Lung (tissue), 12 donors: ENCODE data around the gene PPP1R2C. TPM values are rescaled to one million over a fixed set of nuclear protein-coding genes. Genes with fewer than 3 reads are reported as not detected.

Experiments used
- ATAC-seq: fragments of 200-7000 bp; cut with Tn5 transposase; one replicate; pipeline ENCODE4 v1.9.1; 2020; ENCODE audit warnings: moderate number of reproducible peaks; ENCODE audit not compliant: insufficient read depth, low FRiP score
- DNase-seq, 3 donors: peaks; one replicate each; pipeline ENCODE4 v3.0.0-alpha.2; 2013 to 2017
- H3K27ac ChIP-seq, 2 donors: one replicate each; pipeline ENCODE4 v1.5.1; 2013; ENCODE audit warnings: mild to moderate bottlenecking in 2 of 2, moderate library complexity in 2 of 2, control low read depth in 1 of 2, inconsistent platforms in 1 of 2, low read depth in 1 of 2, low read length in 1 of 2
- H3K27me3 ChIP-seq, 3 donors: one replicate each; pipeline ENCODE4 v1.5.1; 2013; ENCODE audit warnings: low read length in 2 of 3; ENCODE audit not compliant: control insufficient read depth in 3 of 3, insufficient read depth in 3 of 3
- H3K36me3 ChIP-seq, 4 donors: one replicate each; pipeline ENCODE4 v1.5.1; 2013; ENCODE audit warnings: low read length in 4 of 4, mild to moderate bottlenecking in 1 of 4, moderate library complexity in 1 of 4; ENCODE audit not compliant: control insufficient read depth in 4 of 4, insufficient read depth in 4 of 4
- H3K4me1 ChIP-seq, 5 donors: one replicate each; pipeline ENCODE4 v1.5.1; 2013; ENCODE audit warnings: low read length in 5 of 5, mild to moderate bottlenecking in 2 of 5, moderate library complexity in 1 of 5; ENCODE audit not compliant: control insufficient read depth in 5 of 5, insufficient read depth in 5 of 5
- H3K4me3 ChIP-seq: one replicate; pipeline ENCODE4 v1.5.1; 2013; ENCODE audit warnings: mild to moderate bottlenecking, control low read depth, moderate library complexity
- H3K9ac ChIP-seq, 2 donors: one replicate each; pipeline ENCODE4 v1.5.1; 2013; ENCODE audit warnings: low read length in 2 of 2, control low read depth in 1 of 2; ENCODE audit not compliant: insufficient read depth in 1 of 2
- H3K9me3 ChIP-seq, 4 donors: one replicate each; pipeline ENCODE4 v1.5.1; 2013; ENCODE audit warnings: low read length in 3 of 4, mild to moderate bottlenecking in 1 of 4, moderate library complexity in 1 of 4; ENCODE audit not compliant: control insufficient read depth in 4 of 4, insufficient read depth in 3 of 4
- WGBS, 2 donors: extraction: QIAGEN DNeasy Blood & Tissue Kit; methylation state at CpG; one replicate each; pipeline ENCODE4 v1.1.7; 2013; 5-methylcytosine and 5-hydroxymethylcytosine counted together
- polyA plus RNA-seq, 2 donors: library from polyadenylated mRNA; stranded (reverse); fragments of 200-250 nt; gene quantifications; one replicate each; pipeline ENCODE4 v1.2.1, GENCODE V29; 2013
- total RNA-seq, 2 donors: library from RNA; depleted of rRNA in 1 of 2; stranded (reverse); fragments of >200 nt in 1 of 2; gene quantifications; one replicate each; pipeline ENCODE4 v1.2.1, GENCODE V29; 2014 to 2021
- TF ChIP-seq, protein P1 (sequence below): IDR thresholded peaks from 2 replicates; pipeline ENCODE4 v1.5.1; 2012; ENCODE audit warnings: mild to moderate bottlenecking; ENCODE audit errors: control extremely low read depth, extremely low read depth
- donor health status: control.
- donor health status: control.
- donor health status: Bipolar disorder and iron deficiency.
- donor health status: healthy.
- donor health status: DM: yes; HTN: yes; CAD: no.

Gene PPP1R2C
- total and polyA plus RNA-seq, 4 donors, result not detected

DNA sequence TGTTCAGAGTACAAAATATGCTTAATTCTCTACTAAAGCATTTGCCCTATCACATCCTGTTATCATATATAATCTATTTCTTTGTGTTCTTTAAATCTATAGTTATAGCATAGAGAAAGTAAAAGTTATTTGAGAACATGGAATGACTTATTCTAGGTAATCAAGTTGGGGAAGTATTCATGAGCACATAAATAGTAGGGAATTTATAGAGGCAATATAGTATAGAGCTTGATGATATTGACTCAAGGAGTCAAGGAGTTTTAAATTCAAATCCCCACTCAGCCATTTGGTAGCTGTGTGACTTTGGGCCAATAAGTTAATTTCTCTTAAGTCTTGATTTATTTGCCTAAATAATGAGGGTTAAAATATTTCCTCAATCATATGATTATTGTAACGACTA is 37.5 kb downstream of the PPP1R2C start:
- DNase-seq, result no peak
- Histone ChIP-seq H3K4me1 (no peaks in the 10 kb centered on the region), H3K9ac (no peak overlapping the region), H3K27me3 (peaks cover 0 to 12% (median 7%) of the 10 kb centered on the region in 3 donors), H3K36me3 (no peaks in the 10 kb centered on the region), H3K9me3 (no peaks in the 10 kb centered on the region), H3K27ac (no peak overlapping the region), H3K4me3 (no peak overlapping the region)
- 60 to 96% methylated on average over 1 of the region's 1 CpG for WGBS, 2 donors
- TF ChIP-seq, protein P1, sequence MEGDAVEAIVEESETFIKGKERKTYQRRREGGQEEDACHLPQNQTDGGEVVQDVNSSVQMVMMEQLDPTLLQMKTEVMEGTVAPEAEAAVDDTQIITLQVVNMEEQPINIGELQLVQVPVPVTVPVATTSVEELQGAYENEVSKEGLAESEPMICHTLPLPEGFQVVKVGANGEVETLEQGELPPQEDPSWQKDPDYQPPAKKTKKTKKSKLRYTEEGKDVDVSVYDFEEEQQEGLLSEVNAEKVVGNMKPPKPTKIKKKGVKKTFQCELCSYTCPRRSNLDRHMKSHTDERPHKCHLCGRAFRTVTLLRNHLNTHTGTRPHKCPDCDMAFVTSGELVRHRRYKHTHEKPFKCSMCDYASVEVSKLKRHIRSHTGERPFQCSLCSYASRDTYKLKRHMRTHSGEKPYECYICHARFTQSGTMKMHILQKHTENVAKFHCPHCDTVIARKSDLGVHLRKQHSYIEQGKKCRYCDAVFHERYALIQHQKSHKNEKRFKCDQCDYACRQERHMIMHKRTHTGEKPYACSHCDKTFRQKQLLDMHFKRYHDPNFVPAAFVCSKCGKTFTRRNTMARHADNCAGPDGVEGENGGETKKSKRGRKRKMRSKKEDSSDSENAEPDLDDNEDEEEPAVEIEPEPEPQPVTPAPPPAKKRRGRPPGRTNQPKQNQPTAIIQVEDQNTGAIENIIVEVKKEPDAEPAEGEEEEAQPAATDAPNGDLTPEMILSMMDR, result no peak
- no peak for ATAC-seq

DNA sequence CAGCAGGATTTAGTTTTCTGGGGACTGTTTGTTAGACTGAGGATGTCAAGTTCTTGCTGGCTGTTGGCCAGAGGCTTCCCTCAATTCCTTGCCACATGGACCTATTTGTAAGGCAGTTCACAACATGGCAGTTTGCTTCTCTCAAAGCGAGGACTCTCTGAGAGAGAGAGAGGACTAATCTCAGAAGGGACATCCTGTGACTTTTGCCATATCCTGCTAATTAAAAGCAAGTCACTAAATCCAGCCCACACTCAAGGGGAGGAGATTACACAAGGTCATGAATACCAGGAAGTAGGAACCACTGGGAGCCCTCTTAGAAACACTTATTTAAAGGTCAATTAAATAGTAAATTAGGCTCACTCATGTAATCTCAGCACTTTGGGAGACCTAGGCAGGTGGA is 38.2 kb downstream of the PPP1R2C start:
- TF ChIP-seq, protein P1, result no peak
- DNase-seq, result no peak
- 38 to 52% methylated on average over 1 of the region's 1 CpG for WGBS, 2 donors

DNA sequence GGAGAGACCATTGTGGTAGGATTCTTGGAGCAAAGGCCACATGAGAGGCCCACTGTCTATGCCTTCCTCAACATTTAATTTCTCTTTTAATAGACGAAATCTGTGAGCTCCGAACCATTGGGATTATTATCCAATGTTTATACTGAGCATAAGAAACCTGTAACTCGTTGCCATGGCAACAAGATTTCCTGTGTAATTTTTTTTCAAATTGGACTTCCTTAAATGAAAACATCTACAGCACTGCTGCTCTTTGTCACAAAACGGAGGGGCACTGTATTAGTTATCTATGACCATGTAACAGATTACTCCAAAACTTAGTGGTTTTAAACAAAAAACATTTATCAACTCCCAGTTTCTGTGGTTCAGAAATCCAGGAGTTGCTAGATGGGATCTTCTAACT is 38.7 kb downstream of the PPP1R2C start:
- H3K9me3 ChIP-seq, result no peaks in the 10 kb centered on the region
- H3K36me3 ChIP-seq, result no peaks in the 10 kb centered on the region
- no peaks in the 10 kb centered on the region for H3K4me1 ChIP-seq
- peak in 2 of 3 donors; percentile 11 to 22 for DNase-seq
- TF ChIP-seq, protein P1, result no peak
- no peak overlapping the region for H3K27ac ChIP-seq
- no peak overlapping the region for H3K9ac ChIP-seq
- H3K27me3 ChIP-seq, result peaks cover 0 to 7% (median 5%) of the 10 kb centered on the region in 3 donors
- ATAC-seq, result peak; percentile 10
- 12 to 41% methylated on average over 4 of the region's 4 CpGs for WGBS, 2 donors
- H3K4me3 ChIP-seq, result no peak overlapping the region

More for the DNA sequence above, 38.2 kb downstream of the PPP1R2C start:
- Histone ChIP-seq H3K4me3 (no peak overlapping the region), H3K27ac (peak overlapping the region in 1 of 2 donors; percentile 20), H3K27me3 (peaks cover 0 to 10% (median 7%) of the 10 kb centered on the region in 3 donors), H3K9me3 (no peaks in the 10 kb centered on the region), H3K4me1 (no peaks in the 10 kb centered on the region), H3K9ac (no peak overlapping the region), H3K36me3 (no peaks in the 10 kb centered on the region)
- no peak for ATAC-seq

DNA sequence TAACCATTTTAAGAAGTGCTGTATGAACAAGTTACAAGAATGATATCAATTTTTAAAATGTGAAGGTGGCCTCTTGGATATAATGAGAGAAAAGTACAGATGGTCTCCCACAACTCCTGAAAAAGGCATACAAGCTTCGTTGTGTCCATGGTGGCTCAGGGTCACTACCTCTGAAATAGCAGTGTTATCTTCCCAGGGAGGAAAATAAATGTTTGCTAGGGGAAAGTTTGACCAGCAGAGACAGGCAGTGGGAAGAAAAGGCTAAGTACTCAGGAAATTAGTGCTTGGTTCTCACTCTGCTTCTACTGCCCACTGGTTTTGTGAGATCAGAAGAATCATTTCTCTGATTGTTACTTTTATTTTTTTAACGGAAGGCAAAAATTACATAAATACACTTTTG is 39.4 kb downstream of the PPP1R2C start:
- Histone ChIP-seq H3K27me3 (peaks cover 0 to 7% (median 5%) of the 10 kb centered on the region in 3 donors), H3K9me3 (no peaks in the 10 kb centered on the region), H3K36me3 (no peaks in the 10 kb centered on the region), H3K4me3 (no peak overlapping the region), H3K4me1 (peaks cover 0 to 3% (median 0%) of the 10 kb centered on the region in 5 donors), H3K9ac (no peak overlapping the region), H3K27ac (no peak overlapping the region)
- ATAC-seq, result no peak
- TF ChIP-seq, protein P1, result no peak
- WGBS, 2 donors, result 90 to 100% methylated on average over 2 of the region's 2 CpGs
- no peak for DNase-seq
